ENCODE measurements around the gene IFT43. TPM values are rescaled to one million over a fixed set of nuclear protein-coding genes. Genes with fewer than 3 reads are reported as not detected.
A peak's percentile ranks its signal among the peaks of the same experiment; 100 is the strongest.

The IFT43 gene
- total and polyA plus RNA-seq, 2 donors (not counting 1 experiment from before 2014, with no cell fraction given), result 35.2 to 54.9 TPM

GRCh38 chr14:75980856-75981255 is 4.7 kb upstream of the IFT43 start:
- Histone ChIP-seq H3K4me2 (ENCODE audit: extremely low read depth, insufficient read depth, low read length) (peak overlapping the region; percentile 88), H2AFZ (ENCODE audit: low read length) (peak overlapping the region; percentile 12), H3K36me3 (ENCODE audit: control insufficient read depth, insufficient read depth, low read length) (no peaks in the 10 kb centered on the region), H3K79me2 (ENCODE audit: control insufficient read depth, insufficient read depth, low read length) (no peaks in the 10 kb centered on the region), H3K9me3 (ENCODE audit: control insufficient read depth, insufficient read depth, low read depth, low read length) (no peaks in the 10 kb centered on the region), H4K20me1 (ENCODE audit: control insufficient read depth, extremely low read depth, insufficient read depth, low read length) (no peaks in the 10 kb centered on the region), H3K27ac (ENCODE audit: insufficient read depth, low read length) (peak overlapping the region; percentile 82), H3K4me1 (ENCODE audit: control insufficient read depth, extremely low read depth, insufficient read depth, low read length) (peaks cover 26% of the 10 kb centered on the region), H3K9ac (ENCODE audit: insufficient read depth, low read length) (no peak overlapping the region), H3K27me3 (ENCODE audit: control insufficient read depth, insufficient read depth, low read length) (no peaks in the 10 kb centered on the region), H3K4me3 (replicated peaks in 1 of 4; ENCODE audit: control extremely low read depth in 1 of 4, insufficient read depth in 1 of 4, low read depth in 3 of 4, low read length in 4 of 4) (peak overlapping the region; percentile 17 to 78 (median 68))
- TF ChIP-seq CTCF (conservative IDR thresholded peaks at IDR 0.05 in 1 of 2, IDR thresholded peaks at IDR 0.05 in 1 of 2; ENCODE audit: low read depth in 1 of 2, low read length in 2 of 2), result no peak
- peak in 1 of 2 donors; percentile 36 for DNase-seq (ENCODE audit: low read depth in 2 of 2)

GRCh38 chr14:75981426-75982265 is 3.9 kb upstream of the IFT43 start, which contains the start of gene TGFB3:
Gene TGFB3, minus strand, starts transcription at chr14:75981995. Its CDS starts 1,102 bp downstream, at chr14:75980893.
- no peaks in the 10 kb centered on the region for H4K20me1 ChIP-seq (ENCODE audit: control insufficient read depth, extremely low read depth, insufficient read depth, low read length)
- peak within 1 kb of the TSS; percentile 88 for H3K4me2 ChIP-seq (ENCODE audit: extremely low read depth, insufficient read depth, low read length)
- H3K4me1 ChIP-seq (ENCODE audit: control insufficient read depth, extremely low read depth, insufficient read depth, low read length), result peaks cover 27% of the 10 kb centered on the region
- H3K9ac ChIP-seq (ENCODE audit: insufficient read depth, low read length), result peak within 1 kb of the TSS; percentile 92
- TF ChIP-seq CTCF (conservative IDR thresholded peaks at IDR 0.05 in 1 of 2, IDR thresholded peaks at IDR 0.05 in 1 of 2; ENCODE audit: low read depth in 1 of 2, low read length in 2 of 2) (no peak), EZH2 (IDR thresholded peaks at IDR 0.05; ENCODE audit: low read length, missing control alignments) (no peak)
- no peaks in the 10 kb centered on the region for H3K36me3 ChIP-seq (ENCODE audit: control insufficient read depth, insufficient read depth, low read length)
- H3K79me2 ChIP-seq (ENCODE audit: control insufficient read depth, insufficient read depth, low read length), result no peaks in the 10 kb centered on the region
- H2AFZ ChIP-seq (ENCODE audit: low read length), result peak within 1 kb of the TSS; percentile 70
- peak within 1 kb of the TSS; percentile 52 to 78 (median 68) for H3K4me3 ChIP-seq (replicated peaks in 1 of 4; ENCODE audit: control extremely low read depth in 1 of 4, insufficient read depth in 1 of 4, low read depth in 3 of 4, low read length in 4 of 4)
- peak; percentile 94 to 97 for DNase-seq (ENCODE audit: low read depth in 2 of 2)
- peak within 1 kb of the TSS; percentile 82 for H3K27ac ChIP-seq (ENCODE audit: insufficient read depth, low read length)
- no peaks in the 10 kb centered on the region for H3K9me3 ChIP-seq (ENCODE audit: control insufficient read depth, insufficient read depth, low read depth, low read length)
- no peaks in the 10 kb centered on the region for H3K27me3 ChIP-seq (ENCODE audit: control insufficient read depth, insufficient read depth, low read length)

GRCh38 chr14:75982266-75983018 is 3.1 kb upstream of the IFT43 start:
- Histone ChIP-seq H3K4me3 (replicated peaks in 1 of 4; ENCODE audit: control extremely low read depth in 1 of 4, insufficient read depth in 1 of 4, low read depth in 3 of 4, low read length in 4 of 4) (peak overlapping the region; percentile 52 to 78 (median 68)), H3K9me3 (ENCODE audit: control insufficient read depth, insufficient read depth, low read depth, low read length) (no peaks in the 10 kb centered on the region), H3K27me3 (ENCODE audit: control insufficient read depth, insufficient read depth, low read length) (no peaks in the 10 kb centered on the region), H4K20me1 (ENCODE audit: control insufficient read depth, extremely low read depth, insufficient read depth, low read length) (no peaks in the 10 kb centered on the region), H2AFZ (ENCODE audit: low read length) (peak overlapping the region; percentile 70), H3K4me1 (ENCODE audit: control insufficient read depth, extremely low read depth, insufficient read depth, low read length) (peaks cover 28% of the 10 kb centered on the region), H3K9ac (ENCODE audit: insufficient read depth, low read length) (peak overlapping the region; percentile 92), H3K79me2 (ENCODE audit: control insufficient read depth, insufficient read depth, low read length) (no peaks in the 10 kb centered on the region), H3K27ac (ENCODE audit: insufficient read depth, low read length) (peak overlapping the region; percentile 82), H3K4me2 (ENCODE audit: extremely low read depth, insufficient read depth, low read length) (peak overlapping the region; percentile 88), H3K36me3 (ENCODE audit: control insufficient read depth, insufficient read depth, low read length) (no peaks in the 10 kb centered on the region)
- DNase-seq (ENCODE audit: low read depth in 2 of 2), result peak; percentile 69 to 83
- TF ChIP-seq EZH2 (IDR thresholded peaks at IDR 0.05; ENCODE audit: low read length, missing control alignments) (no peak), CTCF (conservative IDR thresholded peaks at IDR 0.05 in 1 of 2, IDR thresholded peaks at IDR 0.05 in 1 of 2; ENCODE audit: low read depth in 1 of 2, low read length in 2 of 2) (peak; percentile 47 to 58)

Measured in fibroblast of lung (primary cell).